GM12878 (cell line): ENCODE data around the gene TEC. TPM values are rescaled to one million over a fixed set of nuclear protein-coding genes. Genes with fewer than 3 reads are reported as not detected.

ENCODE experiments used
- ATAC-seq: fragments of 200-7000 bp; cut with Tn5 transposase; 3 replicates; pipeline ENCODE4 v1.9.1; 2020; ENCODE audit warnings: mild to moderate bottlenecking, moderate library complexity
- BruUV-seq: library from RNA; stranded (reverse); fragments of 400-500 nt; replicated peaks from 2 replicates; lab custom pipeline; 2021; lab: Mats Ljungman, UMichigan
- CTCF ChIA-PET: fragments of 300-600 bp; sonication (Branson Sonifier 250); formaldehyde crosslinking; extraction: SDS; loops from one replicate; lab custom pipeline; 2021; ENCODE audit warnings: inconsistent platforms; lab: Yijun Ruan, JAX
- POLR2A ChIA-PET: fragments of 350-600 bp; formaldehyde crosslinking; extraction: SDS; loops from one replicate; lab custom pipeline; 2021; ENCODE audit warnings: inconsistent platforms; lab: Charles Lee
- RAD21 ChIA-PET: fragments of 300-600 bp; sonication (Branson Sonifier 250); formaldehyde crosslinking; loops from one replicate; lab custom pipeline; 2023; ENCODE audit warnings: antibody characterized with exemption; ENCODE audit not compliant: unreplicated experiment; lab: Charles Lee
- SMC1A ChIA-PET: fragments of 300-600 bp; sonication (Branson Sonifier 250); formaldehyde crosslinking; loops from one replicate; lab custom pipeline; 2023; ENCODE audit not compliant: unreplicated experiment, uncharacterized antibody; lab: Charles Lee
- DNase-seq: peaks from one replicate; pipeline ENCODE4 v3.0.0-alpha.2; 2011; ENCODE audit warnings: low read depth, low spot score
- FAIRE-seq: peaks from 3 replicates; lab custom pipeline; 2011; peaks lifted over from hg19 to GRCh38; lab: Jason Lieb, UNC
- H2AFZ ChIP-seq: 2 replicates; pipeline ENCODE4 v1.6.0; 2011; ENCODE audit warnings: low read depth, low read length, control low read depth; ENCODE audit not compliant: control insufficient read depth
- H3K27ac ChIP-seq: 2 replicates; pipeline ENCODE4 v1.5.1; 2011; ENCODE audit warnings: control low read depth; ENCODE audit not compliant: control insufficient read depth, insufficient read depth
- H3K27me3 ChIP-seq, 2 experiments: replicated peaks in 1 of 2; 2 replicates each; pipeline versions ENCODE4 v1.6.0 to v1.6.1; 2011; ENCODE audit warnings: low read length in 1 of 2; ENCODE audit not compliant: control insufficient read depth in 2 of 2, insufficient read depth in 2 of 2
- H3K36me3 ChIP-seq, 2 experiments: 2 replicates each; pipeline ENCODE4 v1.5.1; 2011; ENCODE audit warnings: low read length in 1 of 2; ENCODE audit not compliant: control insufficient read depth in 2 of 2, insufficient read depth in 2 of 2
- H3K4me1 ChIP-seq: 2 replicates; pipeline ENCODE4 v1.6.1; 2011; ENCODE audit warnings: mild to moderate bottlenecking, low read length, moderate library complexity, mixed read lengths; ENCODE audit not compliant: control insufficient read depth, insufficient read depth
- H3K4me2 ChIP-seq: 2 replicates; pipeline ENCODE4 v1.6.0; 2011; ENCODE audit warnings: control low read depth; ENCODE audit not compliant: control insufficient read depth, insufficient read depth
- H3K4me3 ChIP-seq: fragments of 200-600 bp; sonication (generic); 2 replicates; pipeline ENCODE4 v1.5.1; 2016
- H3K79me2 ChIP-seq: 2 replicates; pipeline ENCODE4 v1.6.0; 2011; ENCODE audit warnings: low read length; ENCODE audit not compliant: control insufficient read depth, insufficient read depth
- H3K9ac ChIP-seq: 2 replicates; pipeline ENCODE4 v1.8.0; 2011; ENCODE audit warnings: low read length, control low read depth, mixed read lengths; ENCODE audit not compliant: control insufficient read depth, insufficient read depth
- H3K9me3 ChIP-seq: replicated peaks from 3 replicates; pipeline ENCODE4 v1.5.1; 2011; ENCODE audit warnings: mild to moderate bottlenecking, low read length; ENCODE audit not compliant: control insufficient read depth, insufficient read depth
- H4K20me1 ChIP-seq: 2 replicates; pipeline ENCODE4 v1.6.0; 2011; ENCODE audit not compliant: control insufficient read depth, insufficient read depth
- ETV6 ChIP-seq, 2 experiments: fragments of 450-650 bp in 1 of 2; IDR thresholded peaks in 1 of 2; conservative IDR thresholded peaks in 1 of 2; 2 replicates each; pipeline ENCODE4 v1.6.1; 2014; ENCODE audit warnings: antibody characterized with exemption in 1 of 2, borderline replicate concordance in 1 of 2, low read depth in 1 of 2, mild to moderate bottlenecking in 1 of 2, moderate library complexity in 1 of 2
- FOXM1 ChIP-seq: IDR thresholded peaks from 2 replicates; pipeline ENCODE4 v1.6.1; 2012; ENCODE audit warnings: low read depth, mild to moderate bottlenecking, inconsistent platforms, low read length, moderate library complexity
- HDAC6 ChIP-seq: fragments of 200-600 bp; sonication (generic); IDR thresholded peaks from one replicate; pipeline ENCODE4 v1.8.0; 2017; ENCODE audit warnings: antibody characterized with exemption; ENCODE audit not compliant: unreplicated experiment
- HDGF ChIP-seq: fragments of 450-650 bp; IDR thresholded peaks from 2 replicates; pipeline ENCODE4 v1.6.1; 2016; ENCODE audit warnings: antibody characterized with exemption
- NR2C1 ChIP-seq: fragments of 450-650 bp; IDR thresholded peaks from 2 replicates; pipeline ENCODE4 v1.6.1; 2017; ENCODE audit warnings: antibody characterized with exemption, mild to moderate bottlenecking, moderate library complexity
- NR2C2 ChIP-seq: IDR thresholded peaks from 2 replicates; pipeline ENCODE4 v1.6.1; 2011; ENCODE audit warnings: borderline replicate concordance, low read depth; ENCODE audit not compliant: control insufficient read depth, insufficient read length
- PML ChIP-seq: IDR thresholded peaks from 2 replicates; pipeline ENCODE4 v1.6.1; 2012; ENCODE audit warnings: low read length, inconsistent platforms
- POLR2AphosphoS5 ChIP-seq: IDR thresholded peaks from 2 replicates; pipeline ENCODE4 v1.6.1; 2011; ENCODE audit warnings: mild to moderate bottlenecking, low read length, inconsistent platforms
- RAD21 ChIP-seq: IDR thresholded peaks from 2 replicates; pipeline ENCODE4 v1.6.1; 2011; ENCODE audit warnings: mild to moderate bottlenecking, low read depth, low read length, moderate library complexity; ENCODE audit not compliant: insufficient read depth
- SP1 ChIP-seq: IDR thresholded peaks from one replicate; pipeline ENCODE4 v1.6.1; 2011; ENCODE audit warnings: low read depth, low read length
- YY1 ChIP-seq: IDR thresholded peaks from 2 replicates; pipeline ENCODE4 v1.6.1; 2011; ENCODE audit warnings: low read depth, mild to moderate bottlenecking, low read length
- ZNF384 ChIP-seq: IDR thresholded peaks from 2 replicates; pipeline ENCODE4 v1.6.1; 2012; ENCODE audit warnings: low read depth, mild to moderate bottlenecking, low read length, improper control_type of control experiment, borderline replicate concordance
- WGBS: methylation state at CpG from one replicate; pipeline ENCODE4 v1.1.6; 2016; ENCODE audit warnings: low lambda C conversion rate; ENCODE audit not compliant: insufficient replicate concordance, insufficient coverage; ENCODE audit errors: missing lambda C conversion rate; 5-methylcytosine and 5-hydroxymethylcytosine counted together
- in situ Hi-C: fragments of 300-500 bp; cut with MboI; formaldehyde crosslinking; loops from 9 replicates; pipeline ENCODE4 v1.14.3; 2018; ENCODE audit warnings: mixed read lengths
- intact Hi-C: fragments of 100-400 bp; cut with micrococcal nuclease; formaldehyde crosslinking; loops from one replicate; pipeline ENCODE4 v1.14.2; 2022; ENCODE audit not compliant: unreplicated experiment
- polyA plus RNA-seq, 11 experiments: library from polyadenylated mRNA; depleted of rRNA in 4 of 11; unstranded in 6 of 11; stranded (reverse) in 5 of 11; fragments of >200 nt; fragmentation: Nextera tagmentation in 4 of 11; fragmentation: Illumina TruSeq in 1 of 11; extraction: Ambion mirVana in 4 of 11; extraction: Trizol in 1 of 11; gene quantifications; 1 replicate in 1 of 11; 2 replicates in 10 of 11; pipeline versions ENCODE4 v1.2.1 to v1.2.3, GENCODE V29; 2011 to 2016; ENCODE audit warnings: inconsistent platforms in 2 of 11, missing spikeins in 2 of 11, low read depth in 1 of 11
- total RNA-seq, 4 experiments: library from RNA; depleted of rRNA in 3 of 4; stranded (reverse); fragments of >200 nt in 3 of 4; fragmentation: Illumina TruSeq in 1 of 4; extraction: Trizol in 1 of 4; gene quantifications; 2 replicates each; pipeline versions ENCODE4 v1.2.1 to v1.2.3, GENCODE V29; 2013 to 2021
- TF ChIP-seq, protein P1 (sequence below): IDR thresholded peaks from 2 replicates; pipeline ENCODE4 v1.6.1; 2012; ENCODE audit warnings: improper control_type of control experiment, low read depth, low read length; ENCODE audit not compliant: insufficient replicate concordance

Gene TEC
- total and polyA plus RNA-seq, 10 of the 15 experiments (the other 5 are each of a cell fraction or from before 2014, with no cell fraction given) = 7.4 to 27.2 (median 17.1) TPM

DNA sequence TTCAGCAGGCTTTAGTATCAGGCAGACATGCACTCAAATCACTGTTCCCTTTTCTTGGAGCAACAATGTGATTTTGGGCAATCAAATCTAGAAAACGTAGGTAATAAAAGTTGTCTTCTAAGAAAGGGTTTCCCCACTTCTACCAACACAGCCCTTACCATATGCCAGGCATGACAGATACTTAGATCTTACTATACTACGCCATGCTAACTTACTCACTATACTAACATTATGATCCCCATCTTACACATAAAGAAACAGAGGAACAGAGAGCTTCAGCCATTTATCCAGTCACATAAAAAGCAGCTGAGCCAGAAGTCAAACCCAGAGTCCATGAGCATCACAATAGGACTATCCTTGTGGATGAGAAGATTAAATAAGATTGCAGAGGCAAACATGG lies 144.8 kb downstream of the TEC start:
- no peak for ATAC-seq
- Histone ChIP-seq H4K20me1 (no peaks in the 10 kb centered on the region), H3K4me2 (no peak overlapping the region), H3K9ac (no peak overlapping the region), H3K27me3 (no peaks in the 10 kb centered on the region), H3K4me3 (no peak overlapping the region), H3K27ac (no peak overlapping the region), H3K4me1 (peaks cover 15% of the 10 kb centered on the region), H3K9me3 (no peaks in the 10 kb centered on the region), H3K79me2 (no peaks in the 10 kb centered on the region), H3K36me3 (no peaks in the 10 kb centered on the region), H2AFZ (no peak overlapping the region)
- POLR2A ChIA-PET = no interaction called here
- no TSS peak for BruUV-seq
- intact Hi-C loops (loop anchor here (5.0 kb wide), 1 partner anchor 167 kb away; no protein-coding TSS in a partner anchor), in situ Hi-C loops (no loop called here)
- SMC1A ChIA-PET = interaction anchor here (0.8 to 1.4 kb wide), 3 partner anchors 63 to 422 kb away, joined by 3 to 6 read pairs (median 4); no protein-coding TSS in a partner anchor
- no peak for DNase-seq
- WGBS = 26% methylated on average over 2 of the region's 2 CpGs
- FAIRE-seq = no peak
- no peak for TF ChIP-seq ZNF384
- no peak for TF ChIP-seq POLR2AphosphoS5
- no peak for TF ChIP-seq FOXM1
- RAD21 ChIA-PET = no interaction called here
- CTCF ChIA-PET = interaction anchor here (1.1 to 1.5 kb wide), 3 partner anchors 14 to 165 kb away, joined by 3 to 5 read pairs (median 3); no protein-coding TSS in a partner anchor

- Histone ChIP-seq H3K79me2 (no peaks in the 10 kb centered on the region), H3K27ac (no peak overlapping the region), H3K9me3 (no peaks in the 10 kb centered on the region), H4K20me1 (no peaks in the 10 kb centered on the region), H3K4me1 (peaks cover 7% of the 10 kb centered on the region), H3K9ac (no peak overlapping the region), H3K27me3 (no peaks in the 10 kb centered on the region), H3K4me3 (no peak overlapping the region), H2AFZ (no peak overlapping the region), H3K4me2 (no peak overlapping the region), H3K36me3 (no peaks in the 10 kb centered on the region)
- DNase-seq (no peak), ATAC-seq (no peak), FAIRE-seq (no peak)
- ChIA-PET CTCF (interaction anchor here (0.6 to 1.5 kb wide), 2 partner anchors 12 to 531 kb away, joined by 3 to 4 read pairs; no protein-coding TSS in a partner anchor), POLR2A (interaction anchor here (1.6 kb wide), 1 partner anchor 16 kb away, joined by 5 read pairs; no protein-coding TSS in a partner anchor), RAD21 (no interaction called here), SMC1A (interaction anchor here (0.9 to 1.5 kb wide), 3 partner anchors 13 to 168 kb away, joined by 3 to 4 read pairs (median 3); no protein-coding TSS in a partner anchor)
- intact Hi-C loops (no loop called here), in situ Hi-C loops (no loop called here)
- BruUV-seq = no TSS peak
- 100% methylated on average over 1 of the region's 1 CpG for WGBS
- TF ChIP-seq NR2C1 = no peak
- TF ChIP-seq RAD21 = no peak
- TF ChIP-seq YY1 = no peak
- TF ChIP-seq NR2C2 = no peak
- TF ChIP-seq HDGF = no peak
- TF ChIP-seq SP1 = no peak
- TF ChIP-seq PML = no peak
- TF ChIP-seq, protein P1, sequence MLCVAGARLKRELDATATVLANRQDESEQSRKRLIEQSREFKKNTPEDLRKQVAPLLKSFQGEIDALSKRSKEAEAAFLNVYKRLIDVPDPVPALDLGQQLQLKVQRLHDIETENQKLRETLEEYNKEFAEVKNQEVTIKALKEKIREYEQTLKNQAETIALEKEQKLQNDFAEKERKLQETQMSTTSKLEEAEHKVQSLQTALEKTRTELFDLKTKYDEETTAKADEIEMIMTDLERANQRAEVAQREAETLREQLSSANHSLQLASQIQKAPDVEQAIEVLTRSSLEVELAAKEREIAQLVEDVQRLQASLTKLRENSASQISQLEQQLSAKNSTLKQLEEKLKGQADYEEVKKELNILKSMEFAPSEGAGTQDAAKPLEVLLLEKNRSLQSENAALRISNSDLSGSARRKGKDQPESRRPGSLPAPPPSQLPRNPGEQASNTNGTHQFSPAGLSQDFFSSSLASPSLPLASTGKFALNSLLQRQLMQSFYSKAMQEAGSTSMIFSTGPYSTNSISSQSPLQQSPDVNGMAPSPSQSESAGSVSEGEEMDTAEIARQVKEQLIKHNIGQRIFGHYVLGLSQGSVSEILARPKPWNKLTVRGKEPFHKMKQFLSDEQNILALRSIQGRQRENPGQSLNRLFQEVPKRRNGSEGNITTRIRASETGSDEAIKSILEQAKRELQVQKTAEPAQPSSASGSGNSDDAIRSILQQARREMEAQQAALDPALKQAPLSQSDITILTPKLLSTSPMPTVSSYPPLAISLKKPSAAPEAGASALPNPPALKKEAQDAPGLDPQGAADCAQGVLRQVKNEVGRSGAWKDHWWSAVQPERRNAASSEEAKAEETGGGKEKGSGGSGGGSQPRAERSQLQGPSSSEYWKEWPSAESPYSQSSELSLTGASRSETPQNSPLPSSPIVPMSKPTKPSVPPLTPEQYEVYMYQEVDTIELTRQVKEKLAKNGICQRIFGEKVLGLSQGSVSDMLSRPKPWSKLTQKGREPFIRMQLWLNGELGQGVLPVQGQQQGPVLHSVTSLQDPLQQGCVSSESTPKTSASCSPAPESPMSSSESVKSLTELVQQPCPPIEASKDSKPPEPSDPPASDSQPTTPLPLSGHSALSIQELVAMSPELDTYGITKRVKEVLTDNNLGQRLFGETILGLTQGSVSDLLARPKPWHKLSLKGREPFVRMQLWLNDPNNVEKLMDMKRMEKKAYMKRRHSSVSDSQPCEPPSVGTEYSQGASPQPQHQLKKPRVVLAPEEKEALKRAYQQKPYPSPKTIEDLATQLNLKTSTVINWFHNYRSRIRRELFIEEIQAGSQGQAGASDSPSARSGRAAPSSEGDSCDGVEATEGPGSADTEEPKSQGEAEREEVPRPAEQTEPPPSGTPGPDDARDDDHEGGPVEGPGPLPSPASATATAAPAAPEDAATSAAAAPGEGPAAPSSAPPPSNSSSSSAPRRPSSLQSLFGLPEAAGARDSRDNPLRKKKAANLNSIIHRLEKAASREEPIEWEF = no peak
- no peak for TF ChIP-seq ETV6 (conservative IDR thresholded peaks at IDR 0.05 in 1 of 2, IDR thresholded peaks at IDR 0.05 in 1 of 2; ENCODE audit: borderline replicate concordance in 1 of 2, low read depth in 1 of 2)
- no peak for TF ChIP-seq HDAC6
These were observed 146.9 kb downstream of the TEC start for GRCh38 chr4:48122756-48123155.
